ENCODE data around the gene MTCL1.

Gene MTCL1

GRCh38 chr18:8713691-8714090 lies 8.3 kb downstream of the MTCL1 start:
- Mint-ChIP-seq H3K9me3 (no peaks in the 10 kb centered on the region), H3K27me3 (ENCODE audit: low read depth) (peaks cover 49% of the 10 kb centered on the region), H3K4me3 (no peak overlapping the region), H3K4me1 (ENCODE audit: low read depth) (no peaks in the 10 kb centered on the region), H3K27ac (no peak overlapping the region), H3K36me3 (ENCODE audit: low read depth) (no peaks in the 10 kb centered on the region)

GRCh38 chr18:8715599-8715998 lies 10.2 kb downstream of the MTCL1 start:
- Mint-ChIP-seq H3K9me3 (no peaks in the 10 kb centered on the region), H3K4me3 (no peak overlapping the region), H3K27me3 (ENCODE audit: low read depth) (peaks cover 38% of the 10 kb centered on the region), H3K4me1 (ENCODE audit: low read depth) (no peaks in the 10 kb centered on the region), H3K36me3 (ENCODE audit: low read depth) (no peaks in the 10 kb centered on the region), H3K27ac (no peak overlapping the region)

- Mint-ChIP-seq H3K4me3 (no peak overlapping the region), H3K27ac (no peak overlapping the region), H3K36me3 (ENCODE audit: low read depth) (no peaks in the 10 kb centered on the region), H3K27me3 (ENCODE audit: low read depth) (peaks cover 40% of the 10 kb centered on the region), H3K9me3 (no peaks in the 10 kb centered on the region), H3K4me1 (ENCODE audit: low read depth) (no peaks in the 10 kb centered on the region)
Measured at GRCh38 chr18:8717011-8717770, 11.8 kb downstream of the MTCL1 start.

GRCh38 chr18:8718401-8718913 lies 13.1 kb downstream of the MTCL1 start:
- H3K27ac Mint-ChIP-seq: no peak overlapping the region
- H3K4me1 Mint-ChIP-seq (ENCODE audit: low read depth): no peaks in the 10 kb centered on the region
- peaks cover 36% of the 10 kb centered on the region for H3K27me3 Mint-ChIP-seq (ENCODE audit: low read depth)

GRCh38 chr18:8719192-8719591 lies 13.8 kb downstream of the MTCL1 start:
- H3K27ac Mint-ChIP-seq: no peak overlapping the region
- H3K4me1 Mint-ChIP-seq (ENCODE audit: low read depth): no peaks in the 10 kb centered on the region
- H3K36me3 Mint-ChIP-seq (ENCODE audit: low read depth): no peaks in the 10 kb centered on the region
- H3K27me3 Mint-ChIP-seq (ENCODE audit: low read depth): peaks cover 29% of the 10 kb centered on the region
- no peak overlapping the region for H3K4me3 Mint-ChIP-seq
- no peaks in the 10 kb centered on the region for H3K9me3 Mint-ChIP-seq

More at GRCh38 chr18:8718401-8718913, 13.1 kb downstream of the MTCL1 start:
- Mint-ChIP-seq H3K36me3 (ENCODE audit: low read depth) (no peaks in the 10 kb centered on the region), H3K9me3 (no peaks in the 10 kb centered on the region), H3K4me3 (no peak overlapping the region)

GRCh38 chr18:8720141-8720540 lies 14.8 kb downstream of the MTCL1 start:
- Mint-ChIP-seq H3K36me3 (ENCODE audit: low read depth) (no peaks in the 10 kb centered on the region), H3K9me3 (no peaks in the 10 kb centered on the region), H3K4me1 (ENCODE audit: low read depth) (no peaks in the 10 kb centered on the region), H3K27ac (no peak overlapping the region), H3K27me3 (ENCODE audit: low read depth) (peaks cover 30% of the 10 kb centered on the region), H3K4me3 (no peak overlapping the region)

- Mint-ChIP-seq H3K9me3 (no peaks in the 10 kb centered on the region), H3K27ac (no peak overlapping the region), H3K27me3 (ENCODE audit: low read depth) (peaks cover 22% of the 10 kb centered on the region), H3K4me1 (ENCODE audit: low read depth) (no peaks in the 10 kb centered on the region), H3K4me3 (no peak overlapping the region), H3K36me3 (ENCODE audit: low read depth) (no peaks in the 10 kb centered on the region)
Measured at GRCh38 chr18:8721094-8721669, 15.8 kb downstream of the MTCL1 start.

GRCh38 chr18:8721716-8722115 lies 16.4 kb downstream of the MTCL1 start:
- peaks cover 20% of the 10 kb centered on the region for H3K27me3 Mint-ChIP-seq (ENCODE audit: low read depth)
- no peak overlapping the region for H3K27ac Mint-ChIP-seq
- no peaks in the 10 kb centered on the region for H3K4me1 Mint-ChIP-seq (ENCODE audit: low read depth)
- H3K9me3 Mint-ChIP-seq: no peaks in the 10 kb centered on the region
- no peaks in the 10 kb centered on the region for H3K36me3 Mint-ChIP-seq (ENCODE audit: low read depth)
- H3K4me3 Mint-ChIP-seq: no peak overlapping the region

GRCh38 chr18:8722946-8723820 lies 17.8 kb downstream of the MTCL1 start:
- Mint-ChIP-seq H3K27me3 (ENCODE audit: low read depth) (peaks cover 9% of the 10 kb centered on the region), H3K27ac (no peak overlapping the region), H3K4me3 (no peak overlapping the region), H3K9me3 (no peaks in the 10 kb centered on the region), H3K4me1 (ENCODE audit: low read depth) (no peaks in the 10 kb centered on the region), H3K36me3 (ENCODE audit: low read depth) (no peaks in the 10 kb centered on the region)

GRCh38 chr18:8724452-8724851 lies 19.1 kb downstream of the MTCL1 start:
- H3K4me3 Mint-ChIP-seq: no peak overlapping the region
- H3K27me3 Mint-ChIP-seq (ENCODE audit: low read depth): peaks cover 6% of the 10 kb centered on the region
- H3K9me3 Mint-ChIP-seq: no peaks in the 10 kb centered on the region
- H3K36me3 Mint-ChIP-seq (ENCODE audit: low read depth): no peaks in the 10 kb centered on the region
- H3K4me1 Mint-ChIP-seq (ENCODE audit: low read depth): no peaks in the 10 kb centered on the region
- no peak overlapping the region for H3K27ac Mint-ChIP-seq

- Mint-ChIP-seq H3K27me3 (ENCODE audit: low read depth) (peaks cover 6% of the 10 kb centered on the region), H3K4me3 (no peak overlapping the region), H3K27ac (no peak overlapping the region), H3K9me3 (no peaks in the 10 kb centered on the region), H3K36me3 (ENCODE audit: low read depth) (no peaks in the 10 kb centered on the region), H3K4me1 (ENCODE audit: low read depth) (no peaks in the 10 kb centered on the region)
Measured at GRCh38 chr18:8726281-8726680, 20.9 kb downstream of the MTCL1 start.

- H3K27ac Mint-ChIP-seq: no peak overlapping the region
- H3K9me3 Mint-ChIP-seq: no peaks in the 10 kb centered on the region
- no peak overlapping the region for H3K4me3 Mint-ChIP-seq
- H3K4me1 Mint-ChIP-seq (ENCODE audit: low read depth): no peaks in the 10 kb centered on the region
- no peaks in the 10 kb centered on the region for H3K36me3 Mint-ChIP-seq (ENCODE audit: low read depth)
- H3K27me3 Mint-ChIP-seq (ENCODE audit: low read depth): peaks cover 3% of the 10 kb centered on the region
Measured at GRCh38 chr18:8726963-8727705, 21.8 kb downstream of the MTCL1 start.

GRCh38 chr18:8730080-8730827 lies 24.9 kb downstream of the MTCL1 start:
- Mint-ChIP-seq H3K27me3 (ENCODE audit: low read depth) (no peaks in the 10 kb centered on the region), H3K27ac (no peak overlapping the region), H3K4me3 (no peak overlapping the region)

More at GRCh38 chr18:8730080-8730827, 24.9 kb downstream of the MTCL1 start:
- no peaks in the 10 kb centered on the region for H3K4me1 Mint-ChIP-seq (ENCODE audit: low read depth)
- H3K9me3 Mint-ChIP-seq: no peaks in the 10 kb centered on the region
- H3K36me3 Mint-ChIP-seq (ENCODE audit: low read depth): no peaks in the 10 kb centered on the region
